Upper lobe of left lung (tissue), 6 donors: ENCODE measurements around the gene NEB. TPM values are rescaled to one million over a fixed set of nuclear protein-coding genes. Genes with fewer than 3 reads are reported as not detected.

Experiments used
- ATAC-seq, 2 donors: fragments of 200-7000 bp; cut with Tn5 transposase; one replicate each; pipeline ENCODE4 v1.9.1; 2022; ENCODE audit warnings: mild to moderate bottlenecking in 2 of 2, moderate library complexity in 2 of 2; ENCODE audit not compliant: low FRiP score in 2 of 2
- DNase-seq, 2 donors: peaks; one replicate each; pipeline ENCODE4 v3.0.0-alpha.2; 2019 to 2020
- H3K27ac ChIP-seq, 4 donors: fragments of 200-600 bp; sonication (generic); one replicate each; pipeline ENCODE4 v1.5.1; 2016 to 2019
- H3K27me3 ChIP-seq, 4 donors: fragments of 200-600 bp; sonication (generic); one replicate each; pipeline ENCODE4 v1.5.1; 2017 to 2019
- H3K36me3 ChIP-seq, 4 donors: fragments of 200-600 bp; sonication (generic); one replicate each; pipeline ENCODE4 v1.5.1; 2016 to 2019
- H3K4me1 ChIP-seq, 4 donors: fragments of 200-600 bp; sonication (generic); one replicate each; pipeline ENCODE4 v1.5.1; 2018 to 2019
- H3K4me3 ChIP-seq, 4 donors: fragments of 200-600 bp; sonication (generic); one replicate each; pipeline ENCODE4 v1.5.1; 2017 to 2019; ENCODE audit warnings: mild to moderate bottlenecking in 2 of 4, moderate library complexity in 1 of 4
- H3K9me3 ChIP-seq, 4 donors: fragments of 200-600 bp; sonication (generic); one replicate each; pipeline ENCODE4 v1.5.1; 2018 to 2019
- EP300 ChIP-seq, 4 donors: sonication (generic); formaldehyde crosslinking; IDR thresholded peaks; one replicate each; pipeline ENCODE4 v1.5.1; 2017; ENCODE audit warnings: antibody characterized with exemption in 4 of 4, control low read depth in 2 of 4
- POLR2A ChIP-seq, 4 donors: fragments of 450-650 bp; IDR thresholded peaks; one replicate each; pipeline ENCODE4 v1.5.1; 2016 to 2017; ENCODE audit warnings: antibody characterized with exemption in 4 of 4, mild to moderate bottlenecking in 2 of 4
- POLR2AphosphoS5 ChIP-seq, 2 donors: sonication (generic); formaldehyde crosslinking; IDR thresholded peaks; one replicate each; pipeline ENCODE4 v1.5.1; 2017; ENCODE audit warnings: antibody characterized with exemption in 2 of 2
- WGBS, 2 donors: methylation state at CpG; one replicate each; pipeline ENCODE4 v1.1.5; 2017 to 2018; 5-methylcytosine and 5-hydroxymethylcytosine counted together
- total RNA-seq, 6 donors: library from RNA; depleted of rRNA in 4 of 6; stranded (reverse); fragments of >200 nt in 4 of 6; gene quantifications; one replicate each; pipeline versions ENCODE4 v1.1.0 to v1.2.1, GENCODE V29; 2016 to 2021
- TF ChIP-seq, protein P1 (sequence below), 6 experiments: fragments of 450-650 bp in 4 of 6; fragments of 200-600 bp in 2 of 6; sonication (generic) in 2 of 6; IDR thresholded peaks; one replicate each; pipeline ENCODE4 v1.5.1; 2016 to 2019; ENCODE audit warnings: antibody characterized with exemption in 6 of 6
- donor health status: DM: no; HTN: no; CAD: no; lungs with moderate emphysema.
- donor health status: DM: no; HTN: yes; CAD: no; lungs with severe emphysema.

Gene NEB
- total RNA-seq, 6 donors from 2014 or later: 0.31 to 6.3 (median 2.0) TPM

DNA sequence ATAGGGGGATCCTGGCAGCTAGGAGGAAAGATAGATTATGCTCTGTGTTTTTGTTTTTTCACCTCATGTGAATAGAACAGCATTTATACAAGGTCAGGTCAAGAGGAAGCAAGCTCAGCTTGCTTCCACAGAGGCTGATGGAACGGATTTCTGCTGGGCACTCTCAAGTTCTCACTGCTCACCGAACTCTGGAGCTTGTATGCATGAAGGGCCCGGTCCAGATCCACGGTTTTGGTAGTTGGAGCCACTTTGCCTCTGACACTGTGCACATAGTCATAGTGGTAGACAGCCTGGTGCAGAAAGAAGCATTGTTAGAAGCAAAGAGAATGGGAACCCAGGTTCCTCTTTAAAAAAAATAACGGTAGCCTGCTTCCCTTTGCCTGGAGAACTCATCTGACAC, 182.7 kb downstream of the NEB start:
- 75 to 82% methylated on average over 5 of the region's 5 CpGs for WGBS, 2 donors
- no peak for ATAC-seq

DNA sequence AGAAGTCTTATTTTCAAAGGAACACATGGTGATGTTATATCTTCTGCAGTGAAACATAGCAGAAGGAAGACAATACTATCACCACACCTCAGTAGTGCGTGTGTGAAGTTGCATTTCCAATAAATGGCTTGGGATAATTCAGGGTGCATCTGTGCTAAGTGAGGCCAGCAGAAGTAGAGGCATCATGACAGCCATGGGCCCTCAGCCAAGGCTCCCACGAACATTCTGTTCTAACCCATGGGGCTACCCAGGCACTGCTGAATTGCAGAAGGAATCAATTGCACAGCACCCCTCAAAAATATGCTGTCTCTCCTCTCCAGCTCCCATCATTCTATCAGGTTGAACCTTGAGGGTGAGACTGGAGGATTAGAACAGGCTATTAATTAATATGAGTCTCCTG, 185.1 kb downstream of the NEB start:
- TF ChIP-seq EP300 (IDR thresholded peaks at IDR 0.05) (no peak), POLR2A (IDR thresholded peaks at IDR 0.05) (no peak), POLR2AphosphoS5 (IDR thresholded peaks at IDR 0.05) (no peak)
- TF ChIP-seq, protein P1, sequence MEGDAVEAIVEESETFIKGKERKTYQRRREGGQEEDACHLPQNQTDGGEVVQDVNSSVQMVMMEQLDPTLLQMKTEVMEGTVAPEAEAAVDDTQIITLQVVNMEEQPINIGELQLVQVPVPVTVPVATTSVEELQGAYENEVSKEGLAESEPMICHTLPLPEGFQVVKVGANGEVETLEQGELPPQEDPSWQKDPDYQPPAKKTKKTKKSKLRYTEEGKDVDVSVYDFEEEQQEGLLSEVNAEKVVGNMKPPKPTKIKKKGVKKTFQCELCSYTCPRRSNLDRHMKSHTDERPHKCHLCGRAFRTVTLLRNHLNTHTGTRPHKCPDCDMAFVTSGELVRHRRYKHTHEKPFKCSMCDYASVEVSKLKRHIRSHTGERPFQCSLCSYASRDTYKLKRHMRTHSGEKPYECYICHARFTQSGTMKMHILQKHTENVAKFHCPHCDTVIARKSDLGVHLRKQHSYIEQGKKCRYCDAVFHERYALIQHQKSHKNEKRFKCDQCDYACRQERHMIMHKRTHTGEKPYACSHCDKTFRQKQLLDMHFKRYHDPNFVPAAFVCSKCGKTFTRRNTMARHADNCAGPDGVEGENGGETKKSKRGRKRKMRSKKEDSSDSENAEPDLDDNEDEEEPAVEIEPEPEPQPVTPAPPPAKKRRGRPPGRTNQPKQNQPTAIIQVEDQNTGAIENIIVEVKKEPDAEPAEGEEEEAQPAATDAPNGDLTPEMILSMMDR (IDR thresholded peaks at IDR 0.05): no peak
- DNase-seq: no peak
- H3K4me3 ChIP-seq: no peak overlapping the region
- no peaks in the 10 kb centered on the region for H3K36me3 ChIP-seq
- 96 to 100% methylated on average over 2 of the region's 2 CpGs for WGBS, 2 donors
- no peak overlapping the region for H3K27ac ChIP-seq
- no peaks in the 10 kb centered on the region for H3K27me3 ChIP-seq
- no peaks in the 10 kb centered on the region for H3K4me1 ChIP-seq
- no peak for ATAC-seq
- H3K9me3 ChIP-seq: no peaks in the 10 kb centered on the region

More for the DNA sequence above, 182.7 kb downstream of the NEB start:
- Histone ChIP-seq H3K4me3 (no peak overlapping the region), H3K27ac (no peak overlapping the region), H3K4me1 (no peaks in the 10 kb centered on the region), H3K27me3 (no peaks in the 10 kb centered on the region), H3K36me3 (no peaks in the 10 kb centered on the region), H3K9me3 (no peaks in the 10 kb centered on the region)
- no peak for DNase-seq
- TF ChIP-seq EP300 (IDR thresholded peaks at IDR 0.05) (no peak), POLR2A (IDR thresholded peaks at IDR 0.05) (no peak), POLR2AphosphoS5 (IDR thresholded peaks at IDR 0.05) (no peak)
- TF ChIP-seq, protein P1 (IDR thresholded peaks at IDR 0.05): no peak

DNA sequence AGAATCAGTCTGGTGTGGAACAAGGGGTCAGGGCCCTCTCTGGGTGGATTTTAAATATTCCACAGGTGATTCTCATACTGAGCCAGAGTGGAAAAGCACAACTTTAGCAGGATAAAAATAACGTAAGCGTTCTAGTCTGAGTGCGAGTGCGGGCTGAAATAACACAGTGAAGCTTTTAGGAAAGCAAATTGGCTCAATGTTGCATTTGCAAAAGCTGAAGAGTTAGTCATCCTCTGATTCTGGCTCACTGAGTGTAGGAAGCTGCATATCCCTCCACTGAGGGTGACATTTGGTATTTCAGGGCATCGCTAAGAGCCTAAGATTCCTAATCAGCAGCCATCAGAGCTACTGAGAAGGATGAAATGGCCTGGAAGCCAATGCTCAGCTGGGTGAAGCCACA, 189.8 kb downstream of the NEB start:
- DNase-seq: no peak
- no peaks in the 10 kb centered on the region for H3K27me3 ChIP-seq
- H3K27ac ChIP-seq: no peak overlapping the region
- 88 to 95% methylated on average over 5 of the region's 5 CpGs for WGBS, 2 donors
- no peaks in the 10 kb centered on the region for H3K36me3 ChIP-seq
- no peaks in the 10 kb centered on the region for H3K4me1 ChIP-seq
- peak in 1 of 2 donors; percentile 46 for ATAC-seq
- TF ChIP-seq POLR2A (IDR thresholded peaks at IDR 0.05) (no peak), POLR2AphosphoS5 (IDR thresholded peaks at IDR 0.05) (no peak), EP300 (IDR thresholded peaks at IDR 0.05) (no peak)
- TF ChIP-seq, protein P1 (IDR thresholded peaks at IDR 0.05): no peak
- H3K4me3 ChIP-seq: no peak overlapping the region
- H3K9me3 ChIP-seq: no peaks in the 10 kb centered on the region

- Histone ChIP-seq H3K36me3 (no peaks in the 10 kb centered on the region), H3K27ac (no peak overlapping the region), H3K9me3 (no peaks in the 10 kb centered on the region), H3K4me3 (no peak overlapping the region), H3K4me1 (no peaks in the 10 kb centered on the region), H3K27me3 (no peaks in the 10 kb centered on the region)
- WGBS, 2 donors: 84 to 93% methylated on average over 3 of the region's 3 CpGs
- no peak for DNase-seq
- peak in 1 of 2 donors; percentile 31 for ATAC-seq
- TF ChIP-seq POLR2AphosphoS5 (IDR thresholded peaks at IDR 0.05): no peak
- TF ChIP-seq POLR2A (IDR thresholded peaks at IDR 0.05): no peak
- TF ChIP-seq EP300 (IDR thresholded peaks at IDR 0.05): no peak
- TF ChIP-seq, protein P1 (IDR thresholded peaks at IDR 0.05): no peak
Measured at GRCh38 chr2:151543876-151544275, 190.4 kb downstream of the NEB start.

DNA sequence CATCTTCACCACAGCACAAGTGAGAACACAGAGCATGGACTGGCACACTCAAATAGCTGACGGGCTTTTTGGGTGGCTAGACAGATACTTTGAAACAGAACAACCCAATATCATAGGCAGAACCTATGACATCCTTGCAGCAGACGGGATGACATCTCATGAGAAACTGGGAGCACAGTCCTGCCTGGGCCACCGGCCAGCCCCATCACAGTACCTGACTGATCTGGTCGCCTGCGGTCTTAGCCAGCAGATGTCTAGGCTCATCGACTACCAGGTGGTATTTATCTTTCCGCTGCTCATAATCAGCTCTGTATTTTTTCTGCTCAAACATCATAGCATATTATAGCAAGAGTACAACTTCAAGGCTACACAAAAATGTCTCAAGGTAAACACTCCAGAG, 200.3 kb downstream of the NEB start:
- no peaks in the 10 kb centered on the region for H3K4me1 ChIP-seq
- DNase-seq (no peak), ATAC-seq (no peak)
- TF ChIP-seq POLR2A (IDR thresholded peaks at IDR 0.05): no peak
- no peak for TF ChIP-seq EP300 (IDR thresholded peaks at IDR 0.05)
- no peak for TF ChIP-seq POLR2AphosphoS5 (IDR thresholded peaks at IDR 0.05)
- TF ChIP-seq, protein P1 (IDR thresholded peaks at IDR 0.05): no peak
- H3K9me3 ChIP-seq: no peaks in the 10 kb centered on the region
- H3K36me3 ChIP-seq: no peaks in the 10 kb centered on the region
- 90 to 93% methylated on average over 7 of the region's 7 CpGs for WGBS, 2 donors
- no peak overlapping the region for H3K27ac ChIP-seq
- H3K4me3 ChIP-seq: no peak overlapping the region
- H3K27me3 ChIP-seq: no peaks in the 10 kb centered on the region
